Mesenteric fat pad (tissue), 1 donor: ENCODE results near the gene ZNF385D. TPM values are rescaled to one million over a fixed set of nuclear protein-coding genes. Genes with fewer than 3 reads are reported as not detected.

Experiments used
- DNase-seq: peaks from one replicate; pipeline ENCODE4 v3.0.0-alpha.2; 2020; ENCODE audit warnings: low spot score
- long read RNA-seq: library from polyadenylated mRNA; unstranded; transcript quantifications from one replicate; pipeline ENCODE4 v2.0.0, GENCODE V29; 2020
- total RNA-seq: library from RNA; stranded (reverse); fragmentation: NEBNext Ultra II Directional; extraction: Animal tissue kit (Norgen Biotek cat#: 25700); gene quantifications from one replicate; pipeline ENCODE4 v1.2.1, GENCODE V29; 2021
- donor health status: DM: yes; HTN: yes; CAD: no.

The ZNF385D gene, protein sequence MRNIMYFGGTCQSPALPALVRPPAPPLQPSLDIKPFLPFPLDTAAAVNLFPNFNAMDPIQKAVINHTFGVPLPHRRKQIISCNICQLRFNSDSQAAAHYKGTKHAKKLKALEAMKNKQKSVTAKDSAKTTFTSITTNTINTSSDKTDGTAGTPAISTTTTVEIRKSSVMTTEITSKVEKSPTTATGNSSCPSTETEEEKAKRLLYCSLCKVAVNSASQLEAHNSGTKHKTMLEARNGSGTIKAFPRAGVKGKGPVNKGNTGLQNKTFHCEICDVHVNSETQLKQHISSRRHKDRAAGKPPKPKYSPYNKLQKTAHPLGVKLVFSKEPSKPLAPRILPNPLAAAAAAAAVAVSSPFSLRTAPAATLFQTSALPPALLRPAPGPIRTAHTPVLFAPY
- 18.5 TPM for total RNA-seq
- long read RNA-seq, full-length matches to known transcripts, result 20 of 41 reads
- long read RNA-seq, partial matches to known transcripts, result 4 of 41 reads
- long read RNA-seq, other reads (novel, unspliced or antisense), result 17 of 41 reads

DNA sequence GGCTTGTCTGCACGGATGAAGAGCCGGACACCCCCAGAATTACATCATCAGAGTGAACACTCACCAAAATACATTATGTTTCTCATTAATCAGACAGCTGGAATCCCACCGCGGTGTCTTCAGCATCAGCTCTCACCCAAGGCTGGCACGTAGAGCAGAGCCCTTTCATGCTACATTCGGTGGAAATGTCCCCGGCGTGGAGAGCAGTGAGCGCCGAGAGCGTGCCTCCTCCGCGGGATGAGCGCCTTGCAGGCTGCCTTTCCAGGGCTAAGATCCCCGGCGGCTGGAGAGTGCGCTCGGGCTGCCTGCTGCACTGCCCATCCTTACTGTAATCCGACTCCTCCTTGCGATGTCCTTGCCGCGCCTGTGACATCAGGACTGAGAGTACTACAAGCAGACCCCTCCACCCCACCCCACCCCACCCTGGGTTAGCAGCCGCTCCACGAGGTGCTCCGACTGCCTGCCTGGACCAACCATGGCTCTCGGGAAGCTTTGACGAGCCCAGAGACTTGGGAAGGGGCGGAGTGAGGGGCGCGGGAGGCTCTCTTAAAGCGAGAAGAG, at the start of gene ZNF385D:
Gene ZNF385D, minus strand, starts transcription at position 380 of the 561 bp plus-strand sequence. Its CDS starts 294 bp downstream, at position 86.
- no peak for DNase-seq

DNA sequence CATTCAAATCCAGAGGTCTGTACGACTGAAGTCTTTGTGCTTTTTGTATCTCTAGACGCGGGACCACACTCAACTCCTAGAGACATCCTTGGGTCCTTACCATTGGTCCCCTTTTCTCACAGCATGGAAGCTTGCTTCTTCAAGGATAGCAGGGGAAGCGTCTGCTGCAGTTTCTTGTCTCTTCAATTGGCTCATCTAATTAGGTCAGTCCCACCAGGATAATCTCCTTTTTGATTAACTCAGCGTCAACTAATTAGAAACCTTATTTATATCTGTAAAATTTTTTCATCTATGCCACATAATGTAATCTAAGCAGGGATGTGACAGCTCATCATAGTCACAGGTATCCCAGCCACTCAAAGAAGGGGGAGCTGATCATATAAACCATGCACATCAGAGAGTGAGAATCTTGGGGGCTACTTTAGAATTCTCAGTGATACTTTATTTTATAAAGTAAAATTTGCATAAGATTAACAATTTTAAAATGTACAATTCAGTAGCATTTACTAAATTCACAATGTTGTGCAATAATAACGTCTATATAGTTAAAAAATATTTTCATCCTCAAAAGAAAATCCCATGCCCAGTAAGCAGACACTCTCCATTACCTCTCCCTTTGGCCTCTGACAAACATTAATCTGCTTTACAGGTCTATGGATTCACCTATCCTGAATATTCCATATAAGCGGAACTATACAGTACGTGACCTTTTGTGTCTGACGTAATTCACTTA, 47.5 kb upstream of the ZNF385D start:
- no peak for DNase-seq

DNA sequence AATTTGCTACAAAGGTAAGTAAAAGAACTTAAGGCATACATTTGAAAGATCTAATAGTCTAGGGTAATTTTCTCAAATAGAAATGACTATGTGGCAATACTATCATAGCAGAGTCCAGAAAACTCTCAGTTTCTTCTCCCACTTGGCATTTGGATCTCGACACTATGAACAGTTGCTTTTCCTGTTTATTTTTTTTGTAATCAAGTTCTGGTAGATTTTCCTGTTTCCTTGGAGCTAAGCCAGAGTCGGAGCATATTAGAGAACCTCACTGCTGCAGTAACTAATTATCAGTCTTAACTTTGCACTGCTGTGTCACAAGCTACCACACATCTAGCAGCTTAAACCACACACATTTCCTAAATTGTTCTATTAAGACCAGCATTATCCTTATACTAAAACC, 44.9 kb upstream of the ZNF385D start:
- no peak for DNase-seq

DNA sequence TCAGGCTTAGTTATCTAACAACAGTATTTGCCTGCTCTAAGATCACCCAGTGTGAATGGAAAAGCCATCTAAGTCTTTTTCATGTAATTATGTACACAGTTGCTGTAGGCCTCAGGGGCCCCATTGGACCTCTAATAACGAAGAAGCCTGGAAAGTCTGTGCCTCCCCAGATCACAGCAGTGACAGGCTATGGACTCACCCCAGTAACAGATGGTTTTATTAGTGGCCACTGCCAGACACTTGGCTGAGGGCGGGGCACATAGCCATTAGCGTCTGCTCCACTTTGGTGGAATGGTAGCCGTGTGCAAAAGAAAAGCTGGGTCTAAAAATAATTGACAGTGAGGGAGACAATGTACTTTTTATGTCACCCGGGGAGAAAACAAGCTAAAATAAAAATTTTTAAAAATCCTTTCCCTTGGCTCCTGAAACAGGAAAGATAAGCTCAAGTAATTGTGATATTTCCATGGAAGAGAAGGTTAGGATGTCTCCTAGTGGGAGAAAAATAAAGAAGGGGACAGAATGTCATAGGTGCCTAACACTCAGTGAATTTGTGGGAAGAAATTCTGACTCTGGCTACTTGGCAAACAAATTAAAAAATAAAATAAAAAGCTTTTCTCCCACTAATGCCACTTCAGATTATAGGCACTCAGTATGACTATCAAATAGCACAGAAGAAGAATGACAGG, 44.3 kb upstream of the ZNF385D start:
- no peak for DNase-seq

DNA sequence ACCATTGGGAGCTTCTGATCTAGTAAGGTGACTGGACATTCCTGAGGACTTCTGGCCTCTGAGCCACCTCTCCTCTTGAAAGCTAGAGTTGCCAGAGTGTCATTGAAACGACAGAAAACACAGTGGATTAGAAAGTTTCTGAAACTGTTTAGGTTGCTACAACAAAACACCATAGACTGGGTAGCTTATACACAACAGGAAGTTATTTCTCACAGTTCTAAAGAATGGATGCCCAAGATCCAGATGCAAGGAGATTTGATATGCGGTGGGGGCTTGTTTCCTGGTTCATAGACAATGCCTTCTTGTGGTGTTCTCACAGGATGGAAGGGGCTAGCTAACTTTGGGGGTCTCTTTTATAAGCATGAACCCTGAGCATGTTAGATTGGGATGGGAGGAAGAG, 43.3 kb upstream of the ZNF385D start:
- DNase-seq, result no peak

DNA sequence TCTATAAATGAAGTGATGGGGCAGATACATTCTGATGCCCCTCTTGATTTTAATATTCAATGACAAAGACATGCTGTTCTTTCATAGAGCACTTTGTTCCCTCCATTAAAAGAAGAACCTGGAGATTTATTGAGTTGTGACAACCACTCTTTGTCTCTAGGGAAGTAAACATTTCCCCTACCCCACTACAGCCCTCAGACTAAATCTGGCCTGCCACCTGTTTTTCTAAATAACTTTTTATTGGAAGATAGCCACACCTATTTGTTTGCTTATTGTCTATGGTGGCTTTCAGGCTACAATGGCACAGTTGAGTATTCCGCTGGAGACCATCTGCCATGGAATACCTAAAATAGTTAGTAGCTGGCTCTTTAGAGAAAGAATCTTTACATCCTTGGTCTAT, 41.2 kb upstream of the ZNF385D start:
- no peak for DNase-seq

DNA sequence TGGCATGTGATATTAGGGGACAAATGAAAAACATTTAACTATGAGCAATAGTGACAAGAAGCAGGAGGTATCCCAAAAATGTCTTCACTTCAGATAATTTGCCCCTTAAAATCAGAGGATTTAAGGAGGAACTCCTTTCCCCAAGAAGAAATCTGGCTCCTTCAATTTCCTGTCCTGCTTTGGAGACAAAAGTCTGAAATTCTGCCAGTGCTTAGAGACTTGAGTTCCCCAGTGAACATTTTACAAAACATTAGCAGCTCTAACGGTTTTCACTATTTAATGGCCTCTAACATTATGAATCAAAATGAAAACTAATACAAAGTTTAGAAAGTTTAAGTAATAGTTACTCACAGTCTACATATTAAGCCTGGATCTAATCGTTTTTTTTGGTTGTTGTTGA, 40.3 kb upstream of the ZNF385D start:
- no peak for DNase-seq

DNA sequence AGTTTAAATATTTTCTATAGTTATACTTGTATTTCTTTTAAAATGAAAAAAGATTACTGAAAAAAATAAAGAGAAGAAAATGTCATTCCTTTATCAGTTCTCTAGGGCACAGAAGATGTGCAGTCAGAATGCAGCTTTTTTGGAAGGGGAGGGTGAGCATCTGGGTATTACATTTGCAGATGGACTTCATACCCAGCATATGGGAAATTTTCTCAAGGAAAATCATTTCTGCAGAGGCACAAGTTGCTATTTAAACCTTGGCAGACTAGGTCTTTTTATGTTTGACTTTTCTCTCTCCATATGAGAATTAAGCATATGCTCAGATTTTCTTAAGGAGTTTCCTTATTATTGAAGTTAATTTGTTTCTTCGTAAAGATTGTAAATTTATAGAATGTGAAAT, 39.5 kb upstream of the ZNF385D start:
- no peak for DNase-seq

DNA sequence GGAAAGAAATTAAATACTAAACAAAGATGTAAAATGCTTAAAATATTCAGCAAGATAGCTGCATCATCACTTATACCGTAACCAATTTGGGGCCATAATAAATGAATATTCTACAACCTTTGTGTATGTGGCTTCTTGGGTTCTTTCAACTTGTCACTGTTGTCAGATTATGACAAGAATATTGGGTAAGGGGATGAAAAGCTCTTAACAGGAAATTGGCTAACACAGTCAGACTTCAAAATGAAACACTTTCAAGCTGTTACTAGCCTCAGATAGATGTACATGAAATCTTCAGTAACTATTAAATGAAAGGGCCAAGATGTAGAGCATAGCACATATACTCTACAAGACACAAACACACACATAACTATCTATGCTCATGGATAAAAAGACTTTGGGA, 38.7 kb upstream of the ZNF385D start:
- no peak for DNase-seq

DNA sequence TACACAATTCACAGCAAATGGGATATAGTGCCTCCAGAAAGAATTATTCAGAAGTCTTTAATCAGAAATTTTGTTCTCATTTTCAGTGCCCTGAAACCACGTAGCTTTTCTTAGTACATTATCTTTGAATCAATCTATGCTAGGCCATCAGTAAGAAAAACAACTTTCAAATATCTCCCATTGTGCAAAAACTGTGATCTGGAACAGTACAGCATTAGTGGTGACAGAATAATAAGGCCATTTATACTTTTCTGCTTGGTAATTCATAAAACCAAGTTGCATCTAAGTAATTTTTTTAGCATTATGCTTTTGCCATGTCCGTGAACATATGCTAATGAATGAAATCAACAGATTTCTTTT, 35.4 kb upstream of the ZNF385D start:
- no peak for DNase-seq

DNA sequence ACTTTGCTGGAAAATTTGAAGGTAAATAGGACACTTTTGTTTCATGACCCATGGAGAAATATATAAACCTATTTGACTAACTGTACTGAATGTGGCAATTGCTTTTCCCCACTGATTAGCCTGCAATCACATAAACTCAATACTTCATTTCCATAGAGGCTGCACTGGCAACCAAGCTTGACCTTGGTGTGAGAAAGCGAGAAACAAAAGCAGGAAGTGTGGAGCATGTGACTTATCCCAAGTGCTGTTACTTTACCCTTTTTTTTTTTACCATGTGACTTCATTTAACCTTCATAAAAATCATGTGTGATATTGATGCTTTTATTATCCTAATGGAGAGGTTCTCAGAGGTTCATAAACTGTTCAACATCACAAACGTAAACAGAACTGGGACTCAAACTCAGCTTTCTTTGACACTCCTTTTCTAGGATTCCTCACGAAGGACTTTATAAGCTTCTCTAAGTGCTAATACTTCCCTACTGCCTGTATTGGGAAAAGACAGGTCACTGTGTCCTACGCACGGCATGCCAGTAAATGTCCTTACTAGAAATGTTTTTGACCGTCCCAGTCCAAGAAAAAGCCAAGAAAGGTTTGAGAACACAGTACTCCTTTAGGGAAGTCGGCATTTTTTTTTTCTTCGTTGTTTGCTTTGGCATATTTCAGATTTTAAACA, 34.9 kb upstream of the ZNF385D start:
- DNase-seq, result no peak

DNA sequence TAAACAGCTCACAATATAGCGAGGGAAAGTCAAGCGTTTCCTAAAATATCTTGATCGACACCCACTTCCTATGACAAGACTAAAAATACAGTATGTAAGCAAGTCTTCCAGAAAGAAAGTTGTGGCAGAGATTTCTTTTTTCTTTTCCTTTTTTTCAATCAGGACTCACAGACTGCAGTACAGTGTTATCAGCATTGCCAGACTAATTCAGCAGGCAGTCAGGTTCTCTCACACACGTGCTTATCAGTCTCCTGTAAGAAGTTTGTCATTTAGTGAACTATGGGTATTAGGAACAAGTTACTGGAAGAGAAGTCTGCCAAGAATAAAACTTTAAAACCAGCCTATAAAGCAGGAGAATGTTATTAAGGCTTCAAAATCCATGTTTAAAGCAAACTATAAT, 32.8 kb upstream of the ZNF385D start:
- no peak for DNase-seq

DNA sequence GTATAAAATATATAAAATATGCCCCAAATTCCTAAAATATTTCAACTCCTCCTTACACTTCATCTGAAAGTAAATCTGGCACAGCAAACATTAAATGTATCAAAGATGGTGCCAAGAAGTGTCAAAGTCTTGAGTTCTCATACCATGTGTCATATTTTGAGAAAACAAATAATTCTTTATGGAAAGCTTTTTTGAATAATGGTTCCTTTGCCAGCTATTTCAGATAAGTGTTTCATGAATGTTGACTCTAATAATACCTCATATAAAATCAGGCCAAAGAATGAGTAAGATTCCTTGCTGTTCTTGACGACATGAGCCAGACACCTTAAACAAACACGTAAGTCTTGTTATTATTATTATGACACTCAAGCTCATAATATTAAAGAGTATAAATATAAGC, 30.3 kb upstream of the ZNF385D start:
- no peak for DNase-seq

DNA sequence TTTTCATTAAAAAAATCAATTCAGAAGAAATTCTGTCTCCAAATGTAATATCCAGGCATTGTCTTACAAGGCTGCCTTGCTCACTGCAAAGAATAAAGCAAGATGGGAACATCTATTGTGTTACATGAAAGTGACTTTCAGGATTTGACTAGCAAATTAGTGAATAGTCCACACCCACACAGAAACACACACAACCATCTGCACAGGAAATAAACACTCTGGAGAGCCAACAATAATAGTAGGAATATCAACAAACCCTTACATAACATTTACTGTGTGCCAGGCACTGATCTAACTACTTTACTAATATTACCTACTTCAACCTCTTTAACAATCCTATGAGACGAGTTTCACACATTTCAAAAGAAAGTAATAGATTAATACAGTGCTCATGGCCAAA, 28.9 kb upstream of the ZNF385D start:
- no peak for DNase-seq

DNA sequence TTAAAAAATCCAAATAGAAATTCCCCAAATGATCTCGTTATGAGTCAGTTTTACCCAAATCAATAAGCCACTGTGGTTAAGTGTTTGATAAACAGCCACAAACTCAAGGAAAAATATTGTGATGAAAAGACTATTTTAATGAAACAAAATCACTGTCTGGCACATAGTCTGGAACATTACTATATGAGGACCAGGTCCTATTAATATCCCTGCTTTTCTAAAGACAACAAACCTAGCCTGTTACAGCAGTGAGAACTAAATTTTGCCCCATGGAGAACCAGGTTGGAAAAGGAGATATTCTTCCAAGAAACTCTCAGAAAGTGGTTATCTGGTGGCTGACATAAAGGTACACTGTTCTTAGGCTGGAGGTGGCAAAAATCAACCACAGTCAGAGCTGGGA, 27.7 kb upstream of the ZNF385D start:
- DNase-seq, result no peak

DNA sequence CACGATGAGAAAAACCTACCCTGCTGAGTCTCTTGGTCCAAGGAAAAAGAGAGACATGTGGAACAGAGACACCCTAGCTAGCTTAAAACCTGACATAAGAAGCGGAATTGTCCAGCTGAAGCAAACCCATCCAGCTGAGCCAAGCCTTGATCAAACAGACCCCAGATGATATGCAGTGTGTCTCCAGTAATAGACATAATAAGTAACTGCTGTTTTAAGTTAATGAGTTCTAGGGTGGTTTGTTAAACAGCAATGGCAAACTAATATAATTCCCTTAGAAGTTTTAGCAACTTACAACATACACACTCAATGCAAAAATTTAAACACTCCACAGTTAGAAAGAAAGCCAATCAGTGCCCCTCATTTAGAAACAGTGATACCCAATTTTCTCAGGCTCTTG, 26.8 kb upstream of the ZNF385D start:
- no peak for DNase-seq

DNA sequence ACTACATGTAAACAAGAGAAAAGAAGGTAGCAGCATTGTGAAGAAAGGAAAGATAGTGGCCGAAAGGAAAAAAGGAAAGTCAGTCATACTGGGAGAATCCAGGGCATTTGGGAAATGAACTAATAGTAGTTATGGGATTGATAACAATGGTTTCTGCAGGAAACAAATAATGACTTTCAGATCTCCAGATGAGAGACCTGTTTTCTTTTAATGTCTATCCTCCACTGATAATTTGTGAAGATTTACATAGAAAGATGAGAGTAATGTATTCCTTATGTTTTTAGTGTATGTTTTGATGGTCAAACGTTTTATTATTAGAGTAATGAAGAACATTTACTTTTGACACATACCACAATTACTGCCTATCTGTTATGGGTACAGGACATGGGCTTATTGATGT, 15.0 kb upstream of the ZNF385D start:
- no peak for DNase-seq

DNA sequence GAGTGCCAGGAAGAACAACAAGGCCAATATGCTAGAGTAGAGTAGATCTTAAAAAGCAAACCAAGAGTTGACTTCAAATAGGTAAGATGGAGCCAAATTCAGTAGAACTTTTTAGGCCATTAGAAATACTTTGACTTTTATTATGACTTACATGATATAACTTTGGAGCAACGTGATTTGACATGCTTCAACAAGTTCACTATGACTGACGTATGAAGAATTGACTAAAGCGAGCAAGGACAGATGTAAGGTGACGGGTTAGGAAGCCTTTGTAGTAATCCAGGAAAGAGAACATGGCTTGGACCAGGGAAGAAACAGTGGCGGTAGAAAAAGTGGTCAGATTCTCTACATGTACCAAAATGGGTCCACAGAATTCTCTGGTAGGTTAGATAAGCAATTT, 4.9 kb upstream of the ZNF385D start:
- no peak for DNase-seq

DNA sequence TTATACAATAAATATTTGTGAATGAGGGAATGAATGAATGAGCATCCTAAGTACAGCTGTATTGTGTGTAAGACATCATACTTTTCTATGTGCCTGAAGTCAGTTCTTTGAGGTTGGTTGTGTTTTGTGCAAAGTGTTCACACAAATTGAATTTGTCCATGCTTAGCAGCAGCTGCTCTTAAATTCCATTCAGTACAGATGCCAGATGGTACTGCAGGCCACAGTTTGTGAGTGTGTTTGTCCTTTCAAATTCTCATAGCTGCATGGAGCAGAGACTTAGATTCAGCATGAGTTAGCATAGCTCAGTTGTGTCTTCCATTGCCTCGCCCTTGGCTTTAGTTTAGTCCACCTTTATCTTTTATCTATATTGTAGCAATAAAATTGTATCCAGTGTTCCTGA, 3.8 kb upstream of the ZNF385D start:
- DNase-seq, result no peak

DNA sequence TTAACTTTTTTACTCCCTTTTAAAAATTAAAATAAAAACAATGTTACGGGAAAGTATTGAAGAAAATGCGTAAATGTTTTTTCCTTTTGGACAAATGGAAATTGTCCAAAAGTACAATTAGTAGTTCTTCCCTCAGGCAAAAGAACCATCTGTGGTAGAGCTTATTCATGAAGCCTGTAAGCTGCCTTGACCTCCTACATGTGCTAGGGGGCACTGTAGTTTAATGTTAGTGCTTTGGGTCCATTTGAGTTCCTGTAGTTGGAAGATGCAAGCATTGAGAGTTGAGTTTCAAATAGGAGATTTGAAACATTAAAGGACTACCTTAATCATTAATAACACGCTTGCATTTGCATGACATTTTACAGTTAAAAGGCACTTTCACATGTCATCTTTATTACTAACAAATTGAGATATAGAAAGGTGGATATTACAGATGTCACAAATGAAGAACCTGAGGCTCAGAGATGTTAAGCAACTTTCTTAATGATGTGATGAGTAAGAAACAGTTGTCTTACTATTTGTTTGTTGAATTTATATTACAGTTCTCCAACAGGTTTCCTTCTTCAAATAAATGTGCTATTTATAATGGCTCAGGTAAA, 1.8 kb upstream of the ZNF385D start:
- no peak for DNase-seq

DNA sequence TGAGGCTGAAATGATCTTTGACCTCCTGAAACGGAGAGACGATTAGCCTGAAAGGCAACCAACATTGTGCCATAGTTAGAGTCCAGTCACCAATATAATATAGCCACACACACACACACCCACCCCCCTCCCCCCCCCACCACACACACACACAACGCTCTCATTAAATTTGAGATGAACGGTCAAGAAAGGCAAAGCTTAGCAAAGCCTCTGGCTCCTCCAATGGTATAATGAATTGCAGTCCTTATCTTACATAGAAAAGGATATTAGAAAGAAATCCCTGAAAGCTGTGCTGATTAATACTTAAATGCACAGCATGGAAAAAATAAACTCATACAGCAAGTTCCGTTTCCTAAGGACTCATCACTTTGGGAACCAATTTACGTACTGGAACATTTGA, 876 bp upstream of the ZNF385D start:
- DNase-seq, result no peak
